ENCODE measurements around the gene NDUFS7.

Gene NDUFS7

GRCh38 chr19:1401889-1402217 lies 18.1 kb downstream of the NDUFS7 start:
- no peak for DNase-seq

- no peak for DNase-seq
Observed at GRCh38 chr19:1402411-1403070, 18.8 kb downstream of the NDUFS7 start.

GRCh38 chr19:1406774-1407527 lies 23.2 kb downstream of the NDUFS7 start:
- peak; percentile 100 for DNase-seq

GRCh38 chr19:1407528-1408299 lies 24.0 kb downstream of the NDUFS7 start, which contains the start of gene DAZAP1:
DAZAP1 (plus strand) TSS chr19:1407586; CDS start chr19:1407774, 188 bp downstream.
- no peak for DNase-seq

- DNase-seq, result peak; percentile 69
Observed at GRCh38 chr19:1408300-1409203, 24.8 kb downstream of the NDUFS7 start.

GRCh38 chr19:1409204-1410005 lies 25.7 kb downstream of the NDUFS7 start:
- no peak for DNase-seq

- DNase-seq, result no peak
Observed at GRCh38 chr19:1410136-1410786, 26.6 kb downstream of the NDUFS7 start.

GRCh38 chr19:1410789-1411188 lies 27.1 kb downstream of the NDUFS7 start:
- DNase-seq, result no peak

- no peak for DNase-seq
Observed at GRCh38 chr19:1411255-1412191, 27.8 kb downstream of the NDUFS7 start.

GRCh38 chr19:1412323-1412923 lies 28.7 kb downstream of the NDUFS7 start:
- no peak for DNase-seq

GRCh38 chr19:1412995-1413800 lies 29.5 kb downstream of the NDUFS7 start:
- DNase-seq, result no peak

GRCh38 chr19:1416014-1416841 lies 32.5 kb downstream of the NDUFS7 start:
- no peak for DNase-seq

GRCh38 chr19:1417145-1417544 lies 33.4 kb downstream of the NDUFS7 start:
- DNase-seq, result no peak

- DNase-seq, result no peak
Observed at GRCh38 chr19:1417681-1418495, 34.2 kb downstream of the NDUFS7 start.

- DNase-seq, result no peak
Observed at GRCh38 chr19:1418496-1418775, 34.7 kb downstream of the NDUFS7 start.

- DNase-seq, result no peak
Observed at GRCh38 chr19:1418951-1419738, 35.4 kb downstream of the NDUFS7 start.

Data from activated T-cell treated with anti-CD3 and anti-CD28 coated beads, Interleukin-2, amount 50 U/mL, for 1 hour (primary cell).